GM12872 (cell line): ENCODE measurements around the gene ARAP1.

Source experiments
- CTCF ChIP-seq: IDR thresholded peaks from 3 replicates; pipeline ENCODE4 v1.5.1; 2011; ENCODE audit warnings: low read depth, mild to moderate bottlenecking, low read length, moderate library complexity; ENCODE audit not compliant: insufficient read depth

ARAP1 gene

GRCh38 chr11:72703267-72704008, 48.8 kb downstream of the ARAP1 start:
- TF ChIP-seq CTCF, result no peak

GRCh38 chr11:72702577-72703241, 49.5 kb downstream of the ARAP1 start:
- TF ChIP-seq CTCF, result no peak

DNA sequence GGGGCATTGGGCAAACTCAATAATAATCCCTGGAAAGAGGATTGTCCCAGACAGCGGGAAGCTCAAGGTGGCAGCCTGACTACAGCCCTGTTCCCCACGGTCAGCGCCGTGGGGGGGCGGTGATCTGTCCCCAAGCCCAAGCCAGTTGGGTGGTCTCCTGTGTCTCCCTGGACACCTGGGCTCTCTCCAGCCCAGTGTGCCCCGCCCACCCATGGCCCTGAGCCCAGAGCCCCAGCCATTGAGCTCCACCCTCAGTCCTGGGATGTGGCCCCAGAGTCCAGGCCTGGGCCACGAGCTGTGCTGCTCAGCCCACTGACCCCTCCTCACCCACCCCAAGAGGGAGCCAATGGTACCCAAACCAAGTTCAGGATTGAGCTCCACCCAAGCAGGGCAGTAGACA, 50.1 kb downstream of the ARAP1 start:
- TF ChIP-seq CTCF, result no peak

- no peak for TF ChIP-seq CTCF
Measured at GRCh38 chr11:72701466-72701865, 50.7 kb downstream of the ARAP1 start.

- no peak for TF ChIP-seq CTCF
Measured at GRCh38 chr11:72700146-72700545, 52.1 kb downstream of the ARAP1 start.

- no peak for TF ChIP-seq CTCF
Measured at GRCh38 chr11:72697814-72698213, 54.4 kb downstream of the ARAP1 start.

GRCh38 chr11:72696866-72697700, 55.1 kb downstream of the ARAP1 start:
- no peak for TF ChIP-seq CTCF
